Stomach smooth muscle (tissue), 2 donors: ENCODE data around the gene TAF9.
"Not testable (repeated sequence)": the region's sequence is repeated elsewhere in the genome, so short reads cannot be mapped to it uniquely, and the experiment has no call there.

Experiments
- H3K27ac ChIP-seq: one replicate; pipeline ENCODE4 v1.7.0; 2013; ENCODE audit warnings: mild to moderate bottlenecking, low read length, inconsistent platforms
- H3K27me3 ChIP-seq, 2 donors: one replicate each; pipeline ENCODE4 v1.7.0; 2013; ENCODE audit warnings: low read length in 2 of 2; ENCODE audit not compliant: insufficient read depth in 2 of 2, control insufficient read depth in 1 of 2
- H3K36me3 ChIP-seq, 2 donors: one replicate each; pipeline ENCODE4 v1.7.0; 2013; ENCODE audit warnings: low read length in 2 of 2; ENCODE audit not compliant: control insufficient read depth in 2 of 2, insufficient read depth in 2 of 2
- H3K4me1 ChIP-seq: one replicate; pipeline ENCODE4 v1.7.0; 2013; ENCODE audit warnings: low read length; ENCODE audit not compliant: control insufficient read depth, insufficient read depth
- H3K4me3 ChIP-seq, 2 donors: one replicate each; pipeline ENCODE4 v1.7.0; 2013; ENCODE audit warnings: low read length in 2 of 2
- H3K9ac ChIP-seq, 2 donors: one replicate each; pipeline ENCODE4 v1.7.0; 2013; ENCODE audit warnings: low read length in 2 of 2, mild to moderate bottlenecking in 1 of 2
- H3K9me3 ChIP-seq, 2 donors: one replicate each; pipeline ENCODE4 v1.7.0; 2013; ENCODE audit warnings: low read length in 2 of 2; ENCODE audit not compliant: control insufficient read depth in 2 of 2
- donor health status: healthy.
- donor health status: Pancreatic carcinoma.

The TAF9 gene

DNA sequence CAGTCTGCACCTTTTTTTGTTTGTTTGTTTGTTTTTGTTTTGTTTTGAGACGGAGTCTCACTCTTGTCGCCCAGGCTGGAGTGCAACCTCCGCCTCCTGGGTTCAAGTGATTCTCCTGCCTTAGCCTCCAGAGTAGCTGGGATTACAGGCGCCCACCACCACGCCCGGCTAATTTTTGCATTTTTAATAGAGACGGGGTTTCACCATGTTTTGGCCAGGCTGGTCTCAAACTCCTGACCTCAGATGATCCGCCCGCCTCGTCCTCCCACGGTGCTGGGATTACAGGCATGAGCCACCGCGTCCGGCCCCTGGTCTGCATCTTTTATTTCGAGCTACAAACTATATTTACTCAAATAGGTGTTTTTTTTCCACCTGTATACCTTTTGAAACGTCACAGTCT, 1.0 kb upstream of the TAF9 start:
- not testable (repeated sequence) for H3K36me3 ChIP-seq, H3K27ac ChIP-seq
- peak overlapping the region; percentile 94 for H3K4me3 ChIP-seq

DNA sequence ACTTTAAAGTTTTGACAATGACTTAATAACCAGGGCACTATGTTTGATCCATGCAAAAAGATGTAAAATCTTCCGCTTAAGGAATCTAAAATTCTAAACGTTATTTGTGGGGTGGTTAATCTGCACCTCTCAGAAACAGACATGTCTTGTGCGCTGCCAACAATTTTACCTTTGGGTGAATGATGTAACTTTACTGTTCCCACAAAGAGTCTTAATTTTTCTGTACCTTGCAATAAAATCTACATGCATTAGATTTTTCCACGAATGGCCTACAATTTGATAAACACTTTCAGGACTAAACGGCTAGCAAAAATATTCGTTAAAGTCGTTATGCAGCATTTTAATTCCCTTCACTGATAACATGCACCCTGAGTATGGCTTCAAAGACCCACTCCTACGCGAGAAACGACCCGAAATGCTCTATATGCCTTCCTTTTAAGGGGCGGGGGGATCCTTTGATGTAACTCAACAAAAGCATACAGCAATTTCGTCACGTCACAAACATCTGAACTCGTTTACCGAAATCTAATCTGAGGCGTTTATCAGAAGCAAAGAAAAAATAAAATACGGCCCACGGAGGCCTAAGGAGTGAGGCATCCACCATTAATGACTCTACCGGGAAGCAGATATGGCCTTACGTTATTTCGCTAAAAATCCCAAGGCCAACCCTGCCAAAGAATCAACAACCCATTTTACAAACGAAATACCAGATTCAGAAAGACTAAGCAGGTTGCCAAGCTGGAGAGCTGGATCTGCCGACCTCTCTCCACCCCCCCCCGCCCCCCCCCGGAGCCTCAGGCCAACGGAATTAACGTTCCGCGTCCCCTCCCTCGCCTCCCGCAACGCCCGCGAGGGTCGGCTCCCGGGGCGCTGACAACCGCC, 621 bp downstream of the TAF9 start:
- H3K4me3 ChIP-seq = peak overlapping the region; percentile 94
- peak overlapping the region; percentile 97 to 99 for H3K9ac ChIP-seq
- H3K4me1 ChIP-seq = peaks cover 14% of the 10 kb centered on the region
- H3K9me3 ChIP-seq = no peaks in the 10 kb centered on the region
- H3K36me3 ChIP-seq = peaks cover 11 to 19% of the 10 kb centered on the region in 2 donors
- H3K27me3 ChIP-seq = no peaks in the 10 kb centered on the region
- peak overlapping the region; percentile 97 for H3K27ac ChIP-seq

More for the DNA sequence above, 1.0 kb upstream of the TAF9 start:
- not testable (repeated sequence) for H3K9me3 ChIP-seq, H3K27me3 ChIP-seq
- peak overlapping the region; percentile 97 to 99 for H3K9ac ChIP-seq
- H3K4me1 ChIP-seq = peaks cover 14% of the 10 kb centered on the region

DNA sequence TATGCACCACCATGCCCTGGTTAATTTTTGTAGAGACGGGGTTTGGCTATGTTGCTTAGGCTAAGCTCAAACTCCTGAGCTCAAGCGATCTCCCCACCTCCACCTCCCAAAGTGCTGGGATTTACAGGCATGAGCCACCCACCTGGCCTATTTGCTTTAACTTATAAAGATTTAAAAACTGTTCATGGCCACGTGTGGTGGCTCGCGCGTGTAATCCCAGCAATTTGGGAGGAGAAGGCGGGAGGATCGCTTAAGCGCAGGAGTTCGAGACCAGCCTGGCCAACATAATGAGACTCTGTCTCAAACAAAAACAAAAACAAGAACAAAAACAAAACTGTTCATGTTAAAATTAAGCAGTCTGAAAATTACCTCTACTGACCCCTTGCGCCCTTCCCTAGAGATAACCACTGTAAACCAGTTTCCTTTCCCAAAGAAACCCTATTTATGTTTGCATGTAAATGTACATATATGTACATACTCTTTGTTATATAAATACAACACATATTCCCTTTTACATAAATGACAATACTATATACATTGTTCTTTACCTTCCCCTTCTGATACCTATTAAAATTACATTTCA, 1.5 kb downstream of the TAF9 start:
- H3K9me3 ChIP-seq = no peaks in the 10 kb centered on the region
- peaks cover 14% of the 10 kb centered on the region for H3K4me1 ChIP-seq
- H3K36me3 ChIP-seq = peaks cover 11 to 23% of the 10 kb centered on the region in 2 donors
- H3K27ac ChIP-seq = no peak overlapping the region
- H3K4me3 ChIP-seq = peak overlapping the region; percentile 94
- peak overlapping the region in 1 of 2 donors; percentile 99 for H3K9ac ChIP-seq
- no peaks in the 10 kb centered on the region for H3K27me3 ChIP-seq

DNA sequence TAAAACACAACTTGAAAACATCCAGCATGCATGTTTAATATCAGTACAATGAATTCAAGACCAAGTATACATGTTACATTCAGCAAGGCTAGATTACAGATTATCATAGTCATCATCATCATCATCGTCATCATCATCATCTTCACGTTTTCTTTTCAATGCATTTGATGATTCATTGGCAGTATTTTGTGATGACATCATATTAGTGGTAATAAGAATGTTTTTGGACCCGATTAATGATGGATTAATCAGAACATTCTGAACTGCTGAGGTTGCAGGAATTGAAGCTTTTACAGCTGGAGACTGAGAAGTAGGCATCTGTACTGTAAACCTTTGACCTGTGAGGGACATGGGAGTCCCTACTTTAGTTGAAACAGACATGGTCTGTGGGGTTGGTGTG, 4.5 kb downstream of the TAF9 start:
- Histone ChIP-seq H3K4me3 (no peak overlapping the region), H3K27me3 (no peaks in the 10 kb centered on the region), H3K36me3 (peaks cover 11 to 23% of the 10 kb centered on the region in 2 donors), H3K27ac (no peak overlapping the region), H3K9me3 (no peaks in the 10 kb centered on the region), H3K9ac (no peak overlapping the region), H3K4me1 (peaks cover 9% of the 10 kb centered on the region)

DNA sequence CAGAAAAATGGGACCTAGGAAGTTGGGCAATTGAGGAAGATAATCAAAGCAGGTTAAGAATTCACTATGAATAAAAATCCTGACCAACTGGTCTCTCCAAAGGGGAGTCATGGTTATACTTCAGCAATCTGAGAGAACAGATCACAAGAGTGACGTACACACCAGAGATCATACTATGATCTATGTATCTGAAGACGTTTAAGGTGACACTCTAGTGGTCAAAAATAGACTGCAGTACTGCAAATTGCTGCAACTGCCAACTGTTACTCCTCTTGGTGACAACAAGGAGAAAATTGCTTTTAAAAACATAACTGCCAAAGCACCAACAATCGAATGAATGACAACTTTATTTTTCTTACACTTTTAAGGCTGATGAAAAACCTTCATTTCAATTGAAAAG, 4.9 kb downstream of the TAF9 start:
- Histone ChIP-seq H3K27ac (no peak overlapping the region), H3K9ac (no peak overlapping the region), H3K36me3 (peaks cover 11 to 23% of the 10 kb centered on the region in 2 donors), H3K9me3 (no peaks in the 10 kb centered on the region), H3K27me3 (no peaks in the 10 kb centered on the region), H3K4me3 (no peak overlapping the region), H3K4me1 (peaks cover 9% of the 10 kb centered on the region)

DNA sequence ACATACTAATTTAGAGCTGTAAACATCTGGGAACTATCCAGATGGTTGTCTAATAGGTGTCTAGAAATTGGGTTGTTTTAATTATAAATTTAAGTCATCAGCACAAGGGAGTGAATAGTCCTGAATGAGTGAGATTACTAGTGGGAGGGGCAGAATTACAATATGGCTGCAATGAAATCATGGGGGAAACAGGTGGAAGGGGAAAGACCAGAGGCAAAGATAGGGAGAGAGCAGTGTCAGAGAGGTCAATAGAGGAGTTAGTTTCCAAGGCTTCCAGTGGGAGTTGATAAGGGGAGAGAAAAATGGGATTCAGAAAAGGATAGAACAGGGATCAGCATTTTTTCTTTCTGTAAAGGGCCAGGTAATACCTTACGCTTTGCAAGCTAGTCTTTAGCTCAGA, 8.9 kb downstream of the TAF9 start:
- Histone ChIP-seq H3K9ac (no peak overlapping the region), H3K36me3 (peaks cover 10 to 20% of the 10 kb centered on the region in 2 donors)

DNA sequence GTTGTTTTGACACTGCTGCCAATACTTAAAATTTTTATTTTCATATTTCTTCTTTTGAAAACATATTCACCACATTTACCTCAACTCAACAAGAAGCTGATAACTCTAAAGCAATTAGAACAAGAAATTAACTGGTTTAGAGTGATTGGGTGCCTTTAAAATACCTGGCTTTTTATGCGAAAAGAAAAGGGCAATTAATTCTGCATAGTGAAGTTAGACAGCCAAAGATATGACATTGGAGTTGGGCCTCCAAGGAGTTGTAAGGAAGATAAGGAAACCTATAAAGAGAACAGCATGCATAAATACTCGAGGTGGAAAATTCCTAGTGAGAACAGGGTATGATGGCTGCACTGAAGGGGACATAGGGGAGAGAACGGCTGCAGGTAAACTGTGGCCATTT, 9.6 kb downstream of the TAF9 start:
- Histone ChIP-seq H3K4me3 (no peak overlapping the region), H3K36me3 (peaks cover 4 to 18% of the 10 kb centered on the region in 2 donors), H3K27me3 (no peaks in the 10 kb centered on the region)

More for the DNA sequence above, 8.9 kb downstream of the TAF9 start:
- Histone ChIP-seq H3K4me1 (no peaks in the 10 kb centered on the region), H3K27me3 (no peaks in the 10 kb centered on the region), H3K9me3 (no peaks in the 10 kb centered on the region), H3K4me3 (no peak overlapping the region), H3K27ac (no peak overlapping the region)

DNA sequence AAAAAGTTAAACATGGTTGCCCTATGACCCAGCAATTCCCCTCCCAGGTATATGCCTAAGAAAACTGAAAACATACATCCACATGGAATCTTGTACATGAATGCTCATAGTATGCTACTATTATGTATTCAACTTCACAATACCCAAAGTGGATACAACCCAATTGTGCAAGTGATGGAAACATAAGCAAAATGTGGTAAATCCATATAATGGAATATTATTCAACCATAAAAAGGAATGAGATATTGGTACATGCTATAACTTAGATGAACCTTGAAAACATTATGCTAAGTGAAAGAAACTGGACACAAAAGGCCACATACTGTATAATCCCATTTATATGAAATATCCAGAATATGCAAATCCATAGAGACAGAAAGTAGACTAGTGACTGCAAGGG, 18.7 kb downstream of the TAF9 start:
- Histone ChIP-seq H3K9me3 (no peaks in the 10 kb centered on the region), H3K9ac (no peak overlapping the region), H3K4me3 (no peak overlapping the region), H3K27me3 (no peaks in the 10 kb centered on the region), H3K36me3 (peaks cover 17 to 22% of the 10 kb centered on the region in 2 donors), H3K27ac (no peak overlapping the region), H3K4me1 (no peaks in the 10 kb centered on the region)

More for the DNA sequence above, 9.6 kb downstream of the TAF9 start:
- no peaks in the 10 kb centered on the region for H3K9me3 ChIP-seq
- H3K27ac ChIP-seq = no peak overlapping the region
- H3K9ac ChIP-seq = no peak overlapping the region
- no peaks in the 10 kb centered on the region for H3K4me1 ChIP-seq

DNA sequence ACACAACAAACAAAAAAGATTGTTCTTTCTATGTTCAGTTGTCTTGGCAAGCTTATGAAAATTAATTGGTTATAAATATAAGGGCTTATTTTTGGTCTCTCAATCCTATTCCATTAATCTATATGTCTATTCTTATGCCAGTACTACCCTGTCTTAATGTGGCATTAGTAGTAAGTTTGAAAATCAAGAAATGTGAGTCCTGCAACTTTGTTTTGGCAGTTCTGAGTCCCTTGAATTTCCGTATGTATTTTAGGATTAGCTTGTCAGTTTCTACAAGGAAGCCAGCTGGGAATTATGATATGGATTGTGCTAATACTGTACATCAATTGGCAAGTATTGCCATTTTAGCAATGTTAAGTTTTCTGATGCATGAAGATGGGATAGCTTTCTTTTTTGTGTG, 26.2 kb downstream of the TAF9 start:
- H3K27me3 ChIP-seq = no peaks in the 10 kb centered on the region
- no peaks in the 10 kb centered on the region for H3K9me3 ChIP-seq
- H3K9ac ChIP-seq = no peak overlapping the region
- no peak overlapping the region for H3K27ac ChIP-seq
- H3K4me1 ChIP-seq = no peaks in the 10 kb centered on the region
- no peak overlapping the region for H3K4me3 ChIP-seq
- H3K36me3 ChIP-seq = no peaks in the 10 kb centered on the region

DNA sequence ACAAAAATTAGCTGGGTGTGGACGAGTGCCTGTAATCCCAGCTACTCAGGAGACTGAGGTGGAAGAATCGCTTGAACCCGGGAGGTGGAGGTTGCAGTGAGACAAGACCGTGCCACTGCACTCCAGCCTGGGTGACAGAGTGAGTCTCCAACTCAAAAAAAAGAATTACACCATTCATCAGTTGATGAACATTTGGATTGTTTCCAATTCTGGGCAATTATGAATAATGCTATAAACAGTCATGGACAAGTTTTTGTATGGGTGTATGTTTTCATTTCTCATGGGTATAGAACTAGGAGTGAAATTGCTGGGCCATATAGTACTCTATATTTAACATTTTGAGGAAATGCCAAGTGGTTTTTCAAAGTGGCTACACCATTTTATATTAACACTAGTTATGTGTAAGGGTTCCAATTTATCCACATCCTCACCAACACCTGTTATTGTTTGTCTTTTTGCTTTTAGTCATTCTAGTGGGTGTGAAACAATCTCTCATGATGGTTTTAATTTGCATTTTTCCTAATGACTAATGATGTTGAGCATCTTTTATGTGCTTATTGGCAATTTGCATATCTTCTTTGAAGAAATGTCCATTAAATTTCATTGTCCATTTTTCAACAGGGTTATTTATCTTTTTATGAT, 27.7 kb downstream of the TAF9 start:
- Histone ChIP-seq H3K4me3 (no peak overlapping the region), H3K27me3 (no peaks in the 10 kb centered on the region), H3K36me3 (no peaks in the 10 kb centered on the region), H3K9me3 (no peaks in the 10 kb centered on the region), H3K4me1 (no peaks in the 10 kb centered on the region), H3K9ac (no peak overlapping the region), H3K27ac (no peak overlapping the region)
